SK-N-MC (cell line): ENCODE measurements around the gene TMEM59L.

Experiments used
- EZH2 ChIP-seq: fragments of 200-600 bp; sonication (generic); IDR thresholded peaks from one replicate; pipeline ENCODE4 v1.6.1; 2017; ENCODE audit warnings: antibody characterized with exemption
- FOXP2 ChIP-seq: optimal IDR thresholded peaks from 2 replicates; pipeline ENCODE3; 2011; ENCODE audit warnings: mild to moderate bottlenecking, moderate library complexity; ENCODE audit not compliant: insufficient read depth; ENCODE audit errors: extremely low read length, control extremely low read depth
- POLR2AphosphoS5 ChIP-seq: IDR thresholded peaks from 2 replicates; pipeline ENCODE4 v1.6.1; 2012; ENCODE audit warnings: mild to moderate bottlenecking, low read depth, low read length, borderline replicate concordance

DNA sequence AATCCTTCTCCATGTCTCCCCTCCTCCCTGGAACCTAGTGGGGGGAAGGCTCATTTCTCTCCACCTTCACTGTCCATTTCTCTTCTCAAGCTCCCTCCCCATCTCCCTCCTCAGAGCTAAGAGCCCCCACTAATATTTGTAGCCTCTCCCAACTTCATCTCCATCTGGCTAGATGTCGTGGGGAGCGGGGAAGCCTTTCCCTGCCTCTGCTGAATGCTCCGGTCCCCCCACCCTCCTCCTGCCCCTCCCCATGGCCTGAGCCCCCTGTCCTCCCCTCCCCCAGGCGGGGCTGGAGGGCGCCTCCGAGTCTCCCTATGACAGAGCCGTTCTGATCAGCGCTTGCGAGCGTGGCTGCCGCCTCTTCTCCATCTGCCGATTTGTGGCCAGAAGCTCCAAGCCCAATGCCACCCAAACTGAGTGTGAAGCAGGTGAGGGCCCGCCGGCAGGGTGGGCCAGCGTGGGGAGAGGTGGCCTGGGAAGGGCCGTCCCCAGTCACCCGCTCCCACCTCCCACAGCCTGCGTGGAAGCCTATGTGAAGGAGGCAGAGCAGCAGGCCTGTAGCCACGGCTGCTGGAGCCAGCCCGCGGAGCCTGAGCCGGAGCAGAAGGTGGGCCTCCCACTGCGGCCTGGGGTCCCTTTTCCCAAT is 1.0 kb downstream of the TMEM59L start:
- no peak for TF ChIP-seq EZH2
- no peak for TF ChIP-seq FOXP2
- no peak for TF ChIP-seq POLR2AphosphoS5
